ENCODE results near the gene CLK3.
"Not testable (repeated sequence)": the region's sequence is repeated elsewhere in the genome, so short reads cannot be mapped to it uniquely, and the experiment has no call there.

The CLK3 gene

GRCh38 chr15:74585191-74585590 lies 30.4 kb upstream of the CLK3 start:
- Histone ChIP-seq H3K9ac (ENCODE audit: low read depth in 1 of 2, low read length in 2 of 2) (no peak overlapping the region), H3K27ac (ENCODE audit: low read depth, low read length) (no peak overlapping the region), H3K9me3 (ENCODE audit: control insufficient read depth in 1 of 2, low read length in 2 of 2) (no peaks in the 10 kb centered on the region), H3K4me1 (ENCODE audit: control insufficient read depth in 1 of 2, insufficient read depth in 2 of 2, low read length in 2 of 2) (no peaks in the 10 kb centered on the region), H3K36me3 (ENCODE audit: control insufficient read depth in 1 of 2, insufficient read depth in 2 of 2, low read length in 2 of 2) (peaks cover 8 to 31% of the 10 kb centered on the region in 2 donors), H3K4me3 (ENCODE audit: low read depth in 1 of 2, low read length in 2 of 2) (no peak overlapping the region), H3K27me3 (ENCODE audit: control insufficient read depth in 1 of 2, insufficient read depth in 2 of 2, low read length in 2 of 2) (no peaks in the 10 kb centered on the region)

GRCh38 chr15:74585857-74586256 lies 29.8 kb upstream of the CLK3 start:
- H3K4me3 ChIP-seq (ENCODE audit: low read depth in 1 of 2, low read length in 2 of 2) = no peak overlapping the region
- no peak overlapping the region for H3K27ac ChIP-seq (ENCODE audit: low read depth, low read length)
- peaks cover 9 to 33% of the 10 kb centered on the region in 2 donors for H3K36me3 ChIP-seq (ENCODE audit: control insufficient read depth in 1 of 2, insufficient read depth in 2 of 2, low read length in 2 of 2)
- no peaks in the 10 kb centered on the region for H3K27me3 ChIP-seq (ENCODE audit: control insufficient read depth in 1 of 2, insufficient read depth in 2 of 2, low read length in 2 of 2)
- H3K9ac ChIP-seq (ENCODE audit: low read depth in 1 of 2, low read length in 2 of 2) = no peak overlapping the region
- H3K4me1 ChIP-seq (ENCODE audit: control insufficient read depth in 1 of 2, insufficient read depth in 2 of 2, low read length in 2 of 2) = no peaks in the 10 kb centered on the region
- H3K9me3 ChIP-seq (ENCODE audit: control insufficient read depth in 1 of 2, low read length in 2 of 2) = no peaks in the 10 kb centered on the region

- peaks cover 20 to 63% of the 10 kb centered on the region in 2 donors for H3K36me3 ChIP-seq (ENCODE audit: control insufficient read depth in 1 of 2, insufficient read depth in 2 of 2, low read length in 2 of 2)
- no peaks in the 10 kb centered on the region for H3K4me1 ChIP-seq (ENCODE audit: control insufficient read depth in 1 of 2, insufficient read depth in 2 of 2, low read length in 2 of 2)
- H3K9me3 ChIP-seq (ENCODE audit: control insufficient read depth in 1 of 2, low read length in 2 of 2) = no peaks in the 10 kb centered on the region
- H3K4me3 ChIP-seq (ENCODE audit: low read depth in 1 of 2, low read length in 2 of 2) = no peak overlapping the region
- no peaks in the 10 kb centered on the region for H3K27me3 ChIP-seq (ENCODE audit: control insufficient read depth in 1 of 2, insufficient read depth in 2 of 2, low read length in 2 of 2)
- no peak overlapping the region for H3K9ac ChIP-seq (ENCODE audit: low read depth in 1 of 2, low read length in 2 of 2)
- no peak overlapping the region for H3K27ac ChIP-seq (ENCODE audit: low read depth, low read length)
Measured at GRCh38 chr15:74589826-74590225, 25.8 kb upstream of the CLK3 start.

- H3K9me3 ChIP-seq (ENCODE audit: control insufficient read depth in 1 of 2, low read length in 2 of 2) = no peaks in the 10 kb centered on the region
- H3K27ac ChIP-seq (ENCODE audit: low read depth, low read length) = no peak overlapping the region
- peaks cover 20 to 59% of the 10 kb centered on the region in 2 donors for H3K36me3 ChIP-seq (ENCODE audit: control insufficient read depth in 1 of 2, insufficient read depth in 2 of 2, low read length in 2 of 2)
- no peaks in the 10 kb centered on the region for H3K4me1 ChIP-seq (ENCODE audit: control insufficient read depth in 1 of 2, insufficient read depth in 2 of 2, low read length in 2 of 2)
- no peak overlapping the region for H3K9ac ChIP-seq (ENCODE audit: low read depth in 1 of 2, low read length in 2 of 2)
- H3K4me3 ChIP-seq (ENCODE audit: low read depth in 1 of 2, low read length in 2 of 2) = no peak overlapping the region
- H3K27me3 ChIP-seq (ENCODE audit: control insufficient read depth in 1 of 2, insufficient read depth in 2 of 2, low read length in 2 of 2) = no peaks in the 10 kb centered on the region
Measured at GRCh38 chr15:74592222-74592621, 23.4 kb upstream of the CLK3 start.

- Histone ChIP-seq H3K9me3 (ENCODE audit: control insufficient read depth in 1 of 2, low read length in 2 of 2) (no peaks in the 10 kb centered on the region), H3K4me3 (ENCODE audit: low read depth in 1 of 2, low read length in 2 of 2) (no peak overlapping the region), H3K27ac (ENCODE audit: low read depth, low read length) (no peak overlapping the region), H3K36me3 (ENCODE audit: control insufficient read depth in 1 of 2, insufficient read depth in 2 of 2, low read length in 2 of 2) (peaks cover 20 to 57% of the 10 kb centered on the region in 2 donors), H3K27me3 (ENCODE audit: control insufficient read depth in 1 of 2, insufficient read depth in 2 of 2, low read length in 2 of 2) (no peaks in the 10 kb centered on the region), H3K4me1 (ENCODE audit: control insufficient read depth in 1 of 2, insufficient read depth in 2 of 2, low read length in 2 of 2) (peaks cover 4% of the 10 kb centered on the region in 2 donors), H3K9ac (ENCODE audit: low read depth in 1 of 2, low read length in 2 of 2) (no peak overlapping the region)
Measured at GRCh38 chr15:74593122-74593521, 22.5 kb upstream of the CLK3 start.

GRCh38 chr15:74594455-74594854 lies 21.2 kb upstream of the CLK3 start:
- Histone ChIP-seq H3K27ac (ENCODE audit: low read depth, low read length) (no peak overlapping the region), H3K4me1 (ENCODE audit: control insufficient read depth in 1 of 2, insufficient read depth in 2 of 2, low read length in 2 of 2) (peaks cover 13 to 17% of the 10 kb centered on the region in 2 donors), H3K4me3 (ENCODE audit: low read depth in 1 of 2, low read length in 2 of 2) (no peak overlapping the region), H3K9ac (ENCODE audit: low read depth in 1 of 2, low read length in 2 of 2) (no peak overlapping the region), H3K9me3 (ENCODE audit: control insufficient read depth in 1 of 2, low read length in 2 of 2) (no peaks in the 10 kb centered on the region), H3K36me3 (ENCODE audit: control insufficient read depth in 1 of 2, insufficient read depth in 2 of 2, low read length in 2 of 2) (peaks cover 20 to 54% of the 10 kb centered on the region in 2 donors), H3K27me3 (ENCODE audit: control insufficient read depth in 1 of 2, insufficient read depth in 2 of 2, low read length in 2 of 2) (no peaks in the 10 kb centered on the region)

GRCh38 chr15:74595271-74595670 lies 20.4 kb upstream of the CLK3 start:
- Histone ChIP-seq H3K4me3 (ENCODE audit: low read depth in 1 of 2, low read length in 2 of 2) (no peak overlapping the region), H3K36me3 (ENCODE audit: control insufficient read depth in 1 of 2, insufficient read depth in 2 of 2, low read length in 2 of 2) (peaks cover 18 to 48% of the 10 kb centered on the region in 2 donors), H3K9me3 (ENCODE audit: control insufficient read depth in 1 of 2, low read length in 2 of 2) (no peaks in the 10 kb centered on the region), H3K4me1 (ENCODE audit: control insufficient read depth in 1 of 2, insufficient read depth in 2 of 2, low read length in 2 of 2) (peaks cover 18 to 22% of the 10 kb centered on the region in 2 donors), H3K27me3 (ENCODE audit: control insufficient read depth in 1 of 2, insufficient read depth in 2 of 2, low read length in 2 of 2) (no peaks in the 10 kb centered on the region), H3K9ac (ENCODE audit: low read depth in 1 of 2, low read length in 2 of 2) (no peak overlapping the region), H3K27ac (ENCODE audit: low read depth, low read length) (no peak overlapping the region)

- H3K27ac ChIP-seq (ENCODE audit: low read depth, low read length); H3K9ac ChIP-seq (ENCODE audit: low read depth in 1 of 2, low read length in 2 of 2); H3K9me3 ChIP-seq (ENCODE audit: control insufficient read depth in 1 of 2, low read length in 2 of 2); H3K4me3 ChIP-seq (ENCODE audit: low read depth in 1 of 2, low read length in 2 of 2); H3K27me3 ChIP-seq (ENCODE audit: control insufficient read depth in 1 of 2, insufficient read depth in 2 of 2, low read length in 2 of 2): not testable (repeated sequence)
- Histone ChIP-seq H3K4me1 (ENCODE audit: control insufficient read depth in 1 of 2, insufficient read depth in 2 of 2, low read length in 2 of 2) (peaks cover 18 to 22% of the 10 kb centered on the region in 2 donors), H3K36me3 (ENCODE audit: control insufficient read depth in 1 of 2, insufficient read depth in 2 of 2, low read length in 2 of 2) (peaks cover 13 to 35% of the 10 kb centered on the region in 2 donors)
Measured at GRCh38 chr15:74596736-74597135, 18.9 kb upstream of the CLK3 start.

- Histone ChIP-seq H3K4me1 (ENCODE audit: control insufficient read depth in 1 of 2, insufficient read depth in 2 of 2, low read length in 2 of 2) (peaks cover 18 to 22% of the 10 kb centered on the region in 2 donors), H3K36me3 (ENCODE audit: control insufficient read depth in 1 of 2, insufficient read depth in 2 of 2, low read length in 2 of 2) (peaks cover 10 to 30% of the 10 kb centered on the region in 2 donors)
- not testable (repeated sequence) for H3K9me3 ChIP-seq (ENCODE audit: control insufficient read depth in 1 of 2, low read length in 2 of 2); H3K27me3 ChIP-seq (ENCODE audit: control insufficient read depth in 1 of 2, insufficient read depth in 2 of 2, low read length in 2 of 2); H3K9ac ChIP-seq (ENCODE audit: low read depth in 1 of 2, low read length in 2 of 2); H3K4me3 ChIP-seq (ENCODE audit: low read depth in 1 of 2, low read length in 2 of 2); H3K27ac ChIP-seq (ENCODE audit: low read depth, low read length)
Measured at GRCh38 chr15:74597146-74597705, 18.4 kb upstream of the CLK3 start.

GRCh38 chr15:74598126-74598842 lies 17.4 kb upstream of the CLK3 start:
- H3K27ac ChIP-seq (ENCODE audit: low read depth, low read length) = peak overlapping the region; percentile 79
- peak overlapping the region; percentile 92 to 98 for H3K4me3 ChIP-seq (ENCODE audit: low read depth in 1 of 2, low read length in 2 of 2)
- H3K27me3 ChIP-seq (ENCODE audit: control insufficient read depth in 1 of 2, insufficient read depth in 2 of 2, low read length in 2 of 2) = no peaks in the 10 kb centered on the region
- H3K9ac ChIP-seq (ENCODE audit: low read depth in 1 of 2, low read length in 2 of 2) = peak overlapping the region; percentile 93 to 98
- peaks cover 5 to 20% of the 10 kb centered on the region in 2 donors for H3K36me3 ChIP-seq (ENCODE audit: control insufficient read depth in 1 of 2, insufficient read depth in 2 of 2, low read length in 2 of 2)
- peaks cover 18 to 22% of the 10 kb centered on the region in 2 donors for H3K4me1 ChIP-seq (ENCODE audit: control insufficient read depth in 1 of 2, insufficient read depth in 2 of 2, low read length in 2 of 2)
- no peaks in the 10 kb centered on the region for H3K9me3 ChIP-seq (ENCODE audit: control insufficient read depth in 1 of 2, low read length in 2 of 2)

Data from duodenal mucosa (tissue), 2 donors.